ENCODE measurements around the gene RTP5.

Gene RTP5

GRCh38 chr2:241844066-241844728 is 25.3 kb upstream of the RTP5 start:
- DNase-seq, result no peak

GRCh38 chr2:241844831-241845578 is 24.5 kb upstream of the RTP5 start:
- DNase-seq, result no peak

GRCh38 chr2:241846406-241846805 is 23.1 kb upstream of the RTP5 start:
- DNase-seq, result no peak

- DNase-seq, result no peak
Measured at GRCh38 chr2:241848761-241849615, 20.5 kb upstream of the RTP5 start.

GRCh38 chr2:241849616-241850543 is 19.6 kb upstream of the RTP5 start:
- DNase-seq, result no peak

GRCh38 chr2:241850544-241851324 is 18.8 kb upstream of the RTP5 start:
- DNase-seq, result no peak

GRCh38 chr2:241851325-241852115 is 18.0 kb upstream of the RTP5 start:
- no peak for DNase-seq

GRCh38 chr2:241852116-241852980 is 17.2 kb upstream of the RTP5 start:
- no peak for DNase-seq

- no peak for DNase-seq
Measured at GRCh38 chr2:241852981-241853631, 16.4 kb upstream of the RTP5 start.

- no peak for DNase-seq
Measured at GRCh38 chr2:241853651-241854341, 15.7 kb upstream of the RTP5 start.

- DNase-seq, result no peak
Measured at GRCh38 chr2:241854342-241855244, 14.9 kb upstream of the RTP5 start.

GRCh38 chr2:241855245-241855887 is 14.2 kb upstream of the RTP5 start:
- DNase-seq, result no peak

- no peak for DNase-seq
Measured at GRCh38 chr2:241855888-241856422, 13.6 kb upstream of the RTP5 start.

GRCh38 chr2:241857041-241857541 is 12.4 kb upstream of the RTP5 start:
- DNase-seq, result no peak

- DNase-seq, result no peak
Measured at GRCh38 chr2:241857572-241858121, 11.9 kb upstream of the RTP5 start.
